SK-N-SH treated with all-trans-retinoic acid at 6 μM for 48 hours (cell line): Measurements from ENCODE around the gene SYT7.

Experiments used
- ATAC-seq: fragments of 200-7000 bp; cut with Tn5 transposase; 3 replicates; pipeline ENCODE4 v1.9.1; 2020; ENCODE audit warnings: mild to moderate bottlenecking, moderate library complexity
- ARNTL ChIP-seq: fragments of 450-650 bp; formaldehyde crosslinking; IDR thresholded peaks from 2 replicates; pipeline ENCODE4 v1.5.0; 2020; ENCODE audit warnings: low read depth, mild to moderate bottlenecking, moderate library complexity, borderline replicate concordance
- CSDC2 ChIP-seq: fragments of 250-450 bp; sonication (Bioruptor Pico); IDR thresholded peaks from 2 replicates; pipeline ENCODE4 v1.5.0; 2020; ENCODE audit warnings: mild to moderate bottlenecking, moderate library complexity
- ESRRG ChIP-seq: fragments of 250-450 bp; sonication (Bioruptor Pico); IDR thresholded peaks from 2 replicates; pipeline ENCODE4 v1.6.1; 2021; ENCODE audit warnings: mild to moderate bottlenecking
- GLIS3 ChIP-seq: fragments of 250-450 bp; sonication (Bioruptor Pico); IDR thresholded peaks from 2 replicates; pipeline ENCODE4 v1.5.0; 2020; ENCODE audit warnings: mild to moderate bottlenecking, moderate library complexity
- ISL1 ChIP-seq: fragments of 250-450 bp; sonication (Bioruptor Pico); IDR thresholded peaks from 2 replicates; pipeline ENCODE4 v2.1.2; 2022; ENCODE audit warnings: mild to moderate bottlenecking, moderate library complexity
- OSR1 ChIP-seq: fragments of 250-450 bp; sonication (Bioruptor Pico); IDR thresholded peaks from 2 replicates; pipeline ENCODE4 v1.8.0; 2022; ENCODE audit warnings: moderate library complexity, mild to moderate bottlenecking, inconsistent platforms
- PPARA ChIP-seq: fragments of 250-450 bp; sonication (Bioruptor Pico); IDR thresholded peaks from 2 replicates; pipeline ENCODE4 v1.5.0; 2020; ENCODE audit warnings: mild to moderate bottlenecking, borderline replicate concordance
- RARB ChIP-seq: fragments of 250-450 bp; sonication (Bioruptor Pico); IDR thresholded peaks from 2 replicates; pipeline ENCODE4 v1.8.0; 2021; ENCODE audit warnings: mild to moderate bottlenecking, moderate library complexity
- SNAI2 ChIP-seq: fragments of 250-450 bp; sonication (Bioruptor Pico); IDR thresholded peaks from 2 replicates; pipeline ENCODE4 v1.5.0; 2020; ENCODE audit warnings: mild to moderate bottlenecking, moderate library complexity
- TCF4 ChIP-seq: fragments of 250-450 bp; sonication (Bioruptor Pico); IDR thresholded peaks from 2 replicates; pipeline ENCODE4 v1.8.0; 2021; ENCODE audit warnings: mild to moderate bottlenecking, moderate library complexity, borderline replicate concordance
- TOX ChIP-seq: fragments of 250-450 bp; sonication (Bioruptor Pico); IDR thresholded peaks from 2 replicates; pipeline ENCODE4 v1.8.0; 2021; ENCODE audit warnings: mild to moderate bottlenecking, moderate library complexity, borderline replicate concordance
- ZC3H10 ChIP-seq: fragments of 250-450 bp; sonication (Bioruptor Pico); IDR thresholded peaks from 2 replicates; pipeline ENCODE4 v1.5.1; 2021; ENCODE audit warnings: mild to moderate bottlenecking, moderate library complexity
- ZFP3 ChIP-seq: fragments of 250-450 bp; sonication (Bioruptor Pico); IDR thresholded peaks from 2 replicates; pipeline ENCODE4 v1.5.0; 2020; ENCODE audit warnings: mild to moderate bottlenecking, moderate library complexity
- ZFP30 ChIP-seq: fragments of 450-650 bp; formaldehyde crosslinking; IDR thresholded peaks from 2 replicates; pipeline ENCODE4 v1.5.0; 2022; ENCODE audit warnings: mild to moderate bottlenecking, moderate library complexity
- ZNF565 ChIP-seq: fragments of 450-650 bp; formaldehyde crosslinking; conservative IDR thresholded peaks from 2 replicates; pipeline ENCODE4 v1.5.0; 2020; ENCODE audit warnings: low read depth, mild to moderate bottlenecking, moderate library complexity
- ZNF70 ChIP-seq: fragments of 450-650 bp; formaldehyde crosslinking; IDR thresholded peaks from 2 replicates; pipeline ENCODE4 v1.5.0; 2020; ENCODE audit warnings: mild to moderate bottlenecking, moderate library complexity
- ZNF8 ChIP-seq: fragments of 450-650 bp; formaldehyde crosslinking; IDR thresholded peaks from 2 replicates; pipeline ENCODE4 v1.5.0; 2020; ENCODE audit warnings: mild to moderate bottlenecking, moderate library complexity
- TF ChIP-seq, protein P1 (sequence below): fragments of 250-450 bp; sonication (Bioruptor Pico); IDR thresholded peaks from 2 replicates; pipeline ENCODE4 v1.8.0; 2020; ENCODE audit warnings: mild to moderate bottlenecking, moderate library complexity, borderline replicate concordance
- TF ChIP-seq, protein P2 (sequence below): fragments of 250-450 bp; sonication (Bioruptor Pico); IDR thresholded peaks from 2 replicates; pipeline ENCODE4 v1.5.0; 2020; ENCODE audit warnings: mild to moderate bottlenecking, moderate library complexity
- TF ChIP-seq, protein P3 (sequence below): fragments of 250-450 bp; sonication (Bioruptor Pico); IDR thresholded peaks from 2 replicates; pipeline ENCODE4 v1.8.0; 2021; ENCODE audit warnings: low read depth, mild to moderate bottlenecking, moderate library complexity, borderline replicate concordance
- TF ChIP-seq, protein P4 (sequence below): fragments of 250-450 bp; sonication (Bioruptor Pico); IDR thresholded peaks from 2 replicates; pipeline ENCODE4 v1.5.1; 2020; ENCODE audit warnings: low read depth, mild to moderate bottlenecking, moderate library complexity

Gene SYT7

DNA sequence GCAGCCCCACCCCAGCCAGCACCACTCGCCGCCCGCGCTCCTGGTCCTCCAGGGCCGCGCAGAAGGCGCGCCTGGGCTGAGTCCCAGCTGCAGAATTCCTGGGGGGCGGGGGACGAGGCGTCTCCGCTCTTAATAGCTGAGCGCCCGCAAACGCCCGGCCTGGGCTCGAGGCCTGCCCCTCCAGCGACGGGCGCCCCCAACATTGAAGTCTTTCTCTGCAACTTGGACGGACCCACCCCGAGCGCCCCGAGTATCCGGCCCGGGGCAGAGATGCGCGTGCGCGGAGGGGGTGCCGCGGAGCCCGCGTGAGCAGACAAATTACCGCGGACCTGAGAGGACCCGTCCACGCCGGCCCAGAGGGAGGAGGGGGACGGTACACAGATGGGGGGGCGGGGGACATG is 6.7 kb upstream of the SYT7 start:
- TF ChIP-seq, protein P1, sequence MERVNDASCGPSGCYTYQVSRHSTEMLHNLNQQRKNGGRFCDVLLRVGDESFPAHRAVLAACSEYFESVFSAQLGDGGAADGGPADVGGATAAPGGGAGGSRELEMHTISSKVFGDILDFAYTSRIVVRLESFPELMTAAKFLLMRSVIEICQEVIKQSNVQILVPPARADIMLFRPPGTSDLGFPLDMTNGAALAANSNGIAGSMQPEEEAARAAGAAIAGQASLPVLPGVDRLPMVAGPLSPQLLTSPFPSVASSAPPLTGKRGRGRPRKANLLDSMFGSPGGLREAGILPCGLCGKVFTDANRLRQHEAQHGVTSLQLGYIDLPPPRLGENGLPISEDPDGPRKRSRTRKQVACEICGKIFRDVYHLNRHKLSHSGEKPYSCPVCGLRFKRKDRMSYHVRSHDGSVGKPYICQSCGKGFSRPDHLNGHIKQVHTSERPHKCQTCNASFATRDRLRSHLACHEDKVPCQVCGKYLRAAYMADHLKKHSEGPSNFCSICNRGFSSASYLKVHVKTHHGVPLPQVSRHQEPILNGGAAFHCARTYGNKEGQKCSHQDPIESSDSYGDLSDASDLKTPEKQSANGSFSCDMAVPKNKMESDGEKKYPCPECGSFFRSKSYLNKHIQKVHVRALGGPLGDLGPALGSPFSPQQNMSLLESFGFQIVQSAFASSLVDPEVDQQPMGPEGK (CRISPR knock-in tag): no peak
- TF ChIP-seq PPARA (CRISPR knock-in tag) (no peak), ZNF70 (CRISPR knock-in tag) (no peak), ZNF8 (CRISPR knock-in tag) (no peak), ZFP30 (CRISPR knock-in tag) (no peak), SNAI2 (no peak), ESRRG (no peak), GLIS3 (CRISPR knock-in tag) (no peak), ZNF565 (no peak), OSR1 (no peak), ISL1 (no peak), ZC3H10 (no peak), ARNTL (no peak), CSDC2 (CRISPR knock-in tag) (no peak), RARB (CRISPR knock-in tag) (no peak), TCF4 (CRISPR knock-in tag) (no peak), TOX (CRISPR knock-in tag) (no peak)
- TF ChIP-seq, protein P2, sequence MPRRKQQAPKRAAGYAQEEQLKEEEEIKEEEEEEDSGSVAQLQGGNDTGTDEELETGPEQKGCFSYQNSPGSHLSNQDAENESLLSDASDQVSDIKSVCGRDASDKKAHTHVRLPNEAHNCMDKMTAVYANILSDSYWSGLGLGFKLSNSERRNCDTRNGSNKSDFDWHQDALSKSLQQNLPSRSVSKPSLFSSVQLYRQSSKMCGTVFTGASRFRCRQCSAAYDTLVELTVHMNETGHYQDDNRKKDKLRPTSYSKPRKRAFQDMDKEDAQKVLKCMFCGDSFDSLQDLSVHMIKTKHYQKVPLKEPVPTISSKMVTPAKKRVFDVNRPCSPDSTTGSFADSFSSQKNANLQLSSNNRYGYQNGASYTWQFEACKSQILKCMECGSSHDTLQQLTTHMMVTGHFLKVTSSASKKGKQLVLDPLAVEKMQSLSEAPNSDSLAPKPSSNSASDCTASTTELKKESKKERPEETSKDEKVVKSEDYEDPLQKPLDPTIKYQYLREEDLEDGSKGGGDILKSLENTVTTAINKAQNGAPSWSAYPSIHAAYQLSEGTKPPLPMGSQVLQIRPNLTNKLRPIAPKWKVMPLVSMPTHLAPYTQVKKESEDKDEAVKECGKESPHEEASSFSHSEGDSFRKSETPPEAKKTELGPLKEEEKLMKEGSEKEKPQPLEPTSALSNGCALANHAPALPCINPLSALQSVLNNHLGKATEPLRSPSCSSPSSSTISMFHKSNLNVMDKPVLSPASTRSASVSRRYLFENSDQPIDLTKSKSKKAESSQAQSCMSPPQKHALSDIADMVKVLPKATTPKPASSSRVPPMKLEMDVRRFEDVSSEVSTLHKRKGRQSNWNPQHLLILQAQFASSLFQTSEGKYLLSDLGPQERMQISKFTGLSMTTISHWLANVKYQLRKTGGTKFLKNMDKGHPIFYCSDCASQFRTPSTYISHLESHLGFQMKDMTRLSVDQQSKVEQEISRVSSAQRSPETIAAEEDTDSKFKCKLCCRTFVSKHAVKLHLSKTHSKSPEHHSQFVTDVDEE: no peak
- TF ChIP-seq, protein P3, sequence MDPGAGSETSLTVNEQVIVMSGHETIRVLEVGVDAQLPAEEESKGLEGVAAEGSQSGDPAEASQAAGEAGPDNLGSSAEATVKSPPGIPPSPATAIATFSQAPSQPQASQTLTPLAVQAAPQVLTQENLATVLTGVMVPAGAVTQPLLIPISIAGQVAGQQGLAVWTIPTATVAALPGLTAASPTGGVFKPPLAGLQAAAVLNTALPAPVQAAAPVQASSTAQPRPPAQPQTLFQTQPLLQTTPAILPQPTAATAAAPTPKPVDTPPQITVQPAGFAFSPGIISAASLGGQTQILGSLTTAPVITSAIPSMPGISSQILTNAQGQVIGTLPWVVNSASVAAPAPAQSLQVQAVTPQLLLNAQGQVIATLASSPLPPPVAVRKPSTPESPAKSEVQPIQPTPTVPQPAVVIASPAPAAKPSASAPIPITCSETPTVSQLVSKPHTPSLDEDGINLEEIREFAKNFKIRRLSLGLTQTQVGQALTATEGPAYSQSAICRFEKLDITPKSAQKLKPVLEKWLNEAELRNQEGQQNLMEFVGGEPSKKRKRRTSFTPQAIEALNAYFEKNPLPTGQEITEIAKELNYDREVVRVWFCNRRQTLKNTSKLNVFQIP (CRISPR knock-in tag): no peak
- no peak for ATAC-seq

DNA sequence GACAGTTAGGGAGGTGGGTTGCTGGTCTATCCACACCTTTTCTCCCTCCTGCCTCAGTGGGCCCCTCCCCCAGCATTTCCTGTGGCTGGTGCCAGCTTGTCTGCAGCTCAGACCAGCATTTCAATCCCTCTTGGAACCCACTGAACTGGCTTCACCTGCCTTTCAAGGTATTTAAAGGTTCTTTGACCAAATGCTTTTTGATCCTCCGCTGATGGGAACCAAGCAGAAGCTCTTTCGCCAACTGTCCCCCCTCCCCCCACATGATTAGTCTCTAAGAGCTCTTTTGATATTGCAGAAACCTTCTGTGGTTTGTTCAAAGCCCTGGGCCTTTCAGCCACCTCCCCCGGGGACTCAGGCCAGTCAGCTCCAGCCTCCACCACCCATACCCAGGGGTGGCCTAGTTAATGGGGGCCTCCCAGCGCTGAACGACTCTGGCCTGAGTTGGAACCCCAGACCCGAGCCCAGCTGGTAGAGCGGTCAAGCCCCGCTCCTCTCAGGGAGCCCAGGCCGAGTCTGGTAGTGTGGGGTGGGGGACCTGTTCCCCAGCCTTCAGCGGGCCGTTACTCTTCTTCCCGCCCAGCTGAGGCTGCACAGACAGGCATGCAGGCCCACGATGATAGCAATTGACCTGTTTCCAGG is 6.0 kb upstream of the SYT7 start:
- ATAC-seq: no peak
- TF ChIP-seq OSR1 (no peak), ZFP3 (no peak), TCF4 (CRISPR knock-in tag) (no peak), ZFP30 (CRISPR knock-in tag) (no peak), SNAI2 (no peak), ZNF565 (no peak)
- TF ChIP-seq, protein P4, sequence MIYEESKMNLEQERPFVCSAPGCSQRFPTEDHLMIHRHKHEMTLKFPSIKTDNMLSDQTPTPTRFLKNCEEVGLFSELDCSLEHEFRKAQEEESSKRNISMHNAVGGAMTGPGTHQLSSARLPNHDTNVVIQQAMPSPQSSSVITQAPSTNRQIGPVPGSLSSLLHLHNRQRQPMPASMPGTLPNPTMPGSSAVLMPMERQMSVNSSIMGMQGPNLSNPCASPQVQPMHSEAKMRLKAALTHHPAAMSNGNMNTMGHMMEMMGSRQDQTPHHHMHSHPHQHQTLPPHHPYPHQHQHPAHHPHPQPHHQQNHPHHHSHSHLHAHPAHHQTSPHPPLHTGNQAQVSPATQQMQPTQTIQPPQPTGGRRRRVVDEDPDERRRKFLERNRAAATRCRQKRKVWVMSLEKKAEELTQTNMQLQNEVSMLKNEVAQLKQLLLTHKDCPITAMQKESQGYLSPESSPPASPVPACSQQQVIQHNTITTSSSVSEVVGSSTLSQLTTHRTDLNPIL (CRISPR knock-in tag): no peak
- TF ChIP-seq, protein P2: no peak
- TF ChIP-seq, protein P3 (CRISPR knock-in tag): no peak
